NCI-H2171 (cell line): ENCODE results near the gene MAP3K7CL.

Experiments
- DNase-seq: peaks from one replicate; lab custom pipeline; 2025; lab: John Stamatoyannopoulos, UW

Gene MAP3K7CL

GRCh38 chr21:29168891-29169315 is 38.5 kb downstream of the MAP3K7CL start:
- no peak for DNase-seq

- no peak for DNase-seq
Measured at GRCh38 chr21:29170944-29171343, 40.5 kb downstream of the MAP3K7CL start.

- DNase-seq = no peak
Measured at GRCh38 chr21:29172282-29172681, 41.8 kb downstream of the MAP3K7CL start.

- no peak for DNase-seq
Measured at GRCh38 chr21:29174607-29175013, 44.2 kb downstream of the MAP3K7CL start.

- DNase-seq = no peak
Measured at GRCh38 chr21:29175408-29176134, 45.1 kb downstream of the MAP3K7CL start.

GRCh38 chr21:29176471-29177120 is 46.2 kb downstream of the MAP3K7CL start:
- DNase-seq = no peak

GRCh38 chr21:29177800-29178199 is 47.4 kb downstream of the MAP3K7CL start:
- DNase-seq = no peak

GRCh38 chr21:29178926-29179325 is 48.5 kb downstream of the MAP3K7CL start:
- DNase-seq = no peak

GRCh38 chr21:29179503-29179902 is 49.1 kb downstream of the MAP3K7CL start:
- DNase-seq = no peak

GRCh38 chr21:29181799-29182470 is 51.5 kb downstream of the MAP3K7CL start:
- no peak for DNase-seq

- DNase-seq = no peak
Measured at GRCh38 chr21:29182691-29183092, 52.2 kb downstream of the MAP3K7CL start.

GRCh38 chr21:29184037-29184436 is 53.6 kb downstream of the MAP3K7CL start:
- no peak for DNase-seq

- no peak for DNase-seq
Measured at GRCh38 chr21:29185172-29185571, 54.7 kb downstream of the MAP3K7CL start.

GRCh38 chr21:29185633-29186032 is 55.2 kb downstream of the MAP3K7CL start:
- no peak for DNase-seq

- DNase-seq = no peak
Measured at GRCh38 chr21:29186246-29186645, 55.8 kb downstream of the MAP3K7CL start.

GRCh38 chr21:29187944-29188343 is 57.5 kb downstream of the MAP3K7CL start:
- DNase-seq = no peak

GRCh38 chr21:29189353-29189752 is 58.9 kb downstream of the MAP3K7CL start:
- no peak for DNase-seq

- DNase-seq = no peak
Measured at GRCh38 chr21:29190923-29191331, 60.5 kb downstream of the MAP3K7CL start.

- DNase-seq = no peak
Measured at GRCh38 chr21:29193072-29193471, 62.6 kb downstream of the MAP3K7CL start.

GRCh38 chr21:29193901-29194300 is 63.5 kb downstream of the MAP3K7CL start:
- no peak for DNase-seq

- no peak for DNase-seq
Measured at GRCh38 chr21:29194342-29194741, 63.9 kb downstream of the MAP3K7CL start.

- no peak for DNase-seq
Measured at GRCh38 chr21:29194847-29195246, 64.4 kb downstream of the MAP3K7CL start.
